Stimulated activated memory B cell treated with anti-CD40 and anti-IgM and Interleukin-4, amounts not matched to agents 10 μg/mL and 1 μg/mL and 100 μg/mL, for 72 hours (primary cell): ENCODE data around the gene ZNF273.
A peak's percentile ranks its signal among the peaks of the same experiment; 100 is the strongest.
"Not testable (repeated sequence)": the region's sequence is repeated elsewhere in the genome, so short reads cannot be mapped to it uniquely, and the experiment has no call there.

Experiments
- ATAC-seq: fragments of 150-1000 bp; cut with Tn5 transposase; 2 replicates; pipeline ENCODE4 v1.10.0; 2021
- H3K27ac Mint-ChIP-seq: one replicate; pipeline ENCODE4 v1.8.0; 2022; ENCODE audit warnings: mild to moderate bottlenecking, mixed read lengths
- H3K27me3 Mint-ChIP-seq: one replicate; pipeline ENCODE4 v1.8.0; 2022; ENCODE audit warnings: mixed read lengths
- H3K36me3 Mint-ChIP-seq: one replicate; pipeline ENCODE4 v1.8.0; 2022; ENCODE audit warnings: mixed read lengths
- H3K4me1 Mint-ChIP-seq: one replicate; pipeline ENCODE4 v1.8.0; 2022; ENCODE audit warnings: mixed read lengths
- H3K4me3 Mint-ChIP-seq: one replicate; pipeline ENCODE4 v1.8.0; 2022; ENCODE audit warnings: mild to moderate bottlenecking, moderate library complexity, mixed read lengths
- H3K9me3 Mint-ChIP-seq: one replicate; pipeline ENCODE4 v1.8.0; 2022; ENCODE audit warnings: mixed read lengths

The ZNF273 gene

GRCh38 chr7:64902806-64903721 is at the start of gene ZNF273:
Gene ZNF273, plus strand, starts transcription at chr7:64903273. Its CDS starts 45 bp downstream, at chr7:64903318.
- H3K9me3 Mint-ChIP-seq: no peaks in the 10 kb centered on the region
- H3K36me3 Mint-ChIP-seq: no peaks in the 10 kb centered on the region
- peaks cover 51% of the 10 kb centered on the region for H3K4me1 Mint-ChIP-seq
- H3K27me3 Mint-ChIP-seq: no peaks in the 10 kb centered on the region
- H3K27ac Mint-ChIP-seq: peak within 1 kb of the TSS; percentile 92
- H3K4me3 Mint-ChIP-seq: peak within 1 kb of the TSS; percentile 94
- peak; percentile 99 for ATAC-seq

GRCh38 chr7:64853679-64854078 is 49.4 kb upstream of the ZNF273 start:
- Mint-ChIP-seq H3K36me3 (peaks cover 5% of the 10 kb centered on the region), H3K4me3 (no peak overlapping the region), H3K9me3 (no peaks in the 10 kb centered on the region), H3K4me1 (no peaks in the 10 kb centered on the region), H3K27ac (no peak overlapping the region), H3K27me3 (no peaks in the 10 kb centered on the region)
- no peak for ATAC-seq

DNA sequence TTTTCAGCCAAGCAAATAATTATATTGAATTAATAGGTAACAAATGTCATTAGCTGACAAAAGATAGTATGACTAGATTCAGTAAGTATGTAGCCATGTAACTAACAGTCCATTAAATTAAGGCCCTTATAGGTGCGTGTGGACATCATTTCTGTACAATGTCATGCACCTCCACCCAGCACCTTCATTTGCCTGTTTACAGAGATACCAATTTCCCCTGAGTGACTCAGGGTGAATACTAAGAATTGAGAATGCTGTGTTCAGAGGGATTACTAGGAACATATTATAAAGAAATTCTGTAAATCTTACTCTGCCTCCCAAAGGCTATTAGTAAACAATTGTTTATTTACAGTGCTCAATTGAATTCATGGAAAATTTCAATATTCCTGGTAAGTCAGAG is 48.1 kb upstream of the ZNF273 start:
- Mint-ChIP-seq H3K4me1 (no peaks in the 10 kb centered on the region), H3K9me3 (no peaks in the 10 kb centered on the region), H3K36me3 (peaks cover 5% of the 10 kb centered on the region), H3K4me3 (no peak overlapping the region), H3K27ac (no peak overlapping the region), H3K27me3 (no peaks in the 10 kb centered on the region)
- ATAC-seq: no peak

GRCh38 chr7:64863021-64863420 is 40.1 kb upstream of the ZNF273 start:
- Mint-ChIP-seq H3K27me3 (no peaks in the 10 kb centered on the region), H3K4me3 (no peak overlapping the region)
- no peak for ATAC-seq

GRCh38 chr7:64863530-64863929 is 39.5 kb upstream of the ZNF273 start:
- ATAC-seq, H3K4me1 Mint-ChIP-seq, H3K4me3 Mint-ChIP-seq, H3K9me3 Mint-ChIP-seq, H3K27ac Mint-ChIP-seq, H3K27me3 Mint-ChIP-seq, H3K36me3 Mint-ChIP-seq: not testable (repeated sequence)

More at GRCh38 chr7:64863021-64863420, 40.1 kb upstream of the ZNF273 start:
- no peaks in the 10 kb centered on the region for H3K9me3 Mint-ChIP-seq
- no peaks in the 10 kb centered on the region for H3K4me1 Mint-ChIP-seq
- H3K36me3 Mint-ChIP-seq: no peaks in the 10 kb centered on the region
- no peak overlapping the region for H3K27ac Mint-ChIP-seq

DNA sequence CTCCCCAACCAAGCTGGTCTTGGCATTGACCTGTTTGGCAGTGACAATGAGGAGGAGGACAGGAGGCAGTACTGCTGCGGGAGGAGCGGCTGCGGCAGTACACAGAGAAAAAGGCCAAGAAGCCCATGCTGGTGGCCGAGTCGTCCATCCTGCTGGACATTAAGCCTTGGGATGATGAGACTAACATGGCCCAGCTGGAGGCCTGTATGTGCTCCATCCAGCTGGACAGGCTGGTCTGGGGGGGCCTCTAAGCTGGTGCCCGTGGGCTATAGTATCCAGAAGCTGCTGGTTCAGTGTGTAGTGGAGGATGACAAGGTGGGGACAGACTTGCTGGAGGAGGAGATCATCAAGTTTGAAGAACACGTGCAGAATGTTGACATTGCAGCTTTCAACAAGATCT is 39.1 kb upstream of the ZNF273 start:
- Mint-ChIP-seq H3K27me3 (no peaks in the 10 kb centered on the region), H3K9me3 (peaks cover 4% of the 10 kb centered on the region), H3K4me1 (no peaks in the 10 kb centered on the region), H3K36me3 (no peaks in the 10 kb centered on the region), H3K27ac (no peak overlapping the region), H3K4me3 (no peak overlapping the region)
- ATAC-seq: no peak

GRCh38 chr7:64867863-64868440 is 35.1 kb upstream of the ZNF273 start:
- H3K4me3 Mint-ChIP-seq: no peak overlapping the region
- H3K9me3 Mint-ChIP-seq: peaks cover 4% of the 10 kb centered on the region
- no peak overlapping the region for H3K27ac Mint-ChIP-seq
- ATAC-seq: no peak
- no peaks in the 10 kb centered on the region for H3K4me1 Mint-ChIP-seq
- H3K27me3 Mint-ChIP-seq: peaks cover 2% of the 10 kb centered on the region
- H3K36me3 Mint-ChIP-seq: no peaks in the 10 kb centered on the region

DNA sequence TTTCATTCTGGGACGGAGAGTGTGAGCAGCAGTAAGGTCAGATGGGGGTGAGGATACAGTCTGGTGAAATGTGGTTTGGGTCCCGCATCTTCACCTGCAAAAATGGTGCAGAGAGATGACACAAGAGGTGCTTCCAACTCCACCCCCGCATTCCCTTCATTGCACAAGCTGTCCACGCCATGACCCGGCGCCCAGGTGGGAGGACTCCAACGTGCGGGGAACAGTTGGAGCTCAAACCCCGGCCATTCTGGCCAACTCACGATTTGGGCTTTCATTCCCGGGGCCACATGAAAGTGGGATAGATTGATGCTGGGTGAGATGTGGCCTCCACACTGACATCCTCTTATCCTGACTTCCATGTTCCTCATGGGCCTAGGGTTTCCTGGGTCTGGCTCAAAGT is 34.6 kb upstream of the ZNF273 start:
- H3K36me3 Mint-ChIP-seq: no peaks in the 10 kb centered on the region
- peaks cover 4% of the 10 kb centered on the region for H3K9me3 Mint-ChIP-seq
- H3K4me1 Mint-ChIP-seq: no peaks in the 10 kb centered on the region
- no peak overlapping the region for H3K27ac Mint-ChIP-seq
- ATAC-seq: no peak
- peaks cover 8% of the 10 kb centered on the region for H3K27me3 Mint-ChIP-seq
- no peak overlapping the region for H3K4me3 Mint-ChIP-seq

DNA sequence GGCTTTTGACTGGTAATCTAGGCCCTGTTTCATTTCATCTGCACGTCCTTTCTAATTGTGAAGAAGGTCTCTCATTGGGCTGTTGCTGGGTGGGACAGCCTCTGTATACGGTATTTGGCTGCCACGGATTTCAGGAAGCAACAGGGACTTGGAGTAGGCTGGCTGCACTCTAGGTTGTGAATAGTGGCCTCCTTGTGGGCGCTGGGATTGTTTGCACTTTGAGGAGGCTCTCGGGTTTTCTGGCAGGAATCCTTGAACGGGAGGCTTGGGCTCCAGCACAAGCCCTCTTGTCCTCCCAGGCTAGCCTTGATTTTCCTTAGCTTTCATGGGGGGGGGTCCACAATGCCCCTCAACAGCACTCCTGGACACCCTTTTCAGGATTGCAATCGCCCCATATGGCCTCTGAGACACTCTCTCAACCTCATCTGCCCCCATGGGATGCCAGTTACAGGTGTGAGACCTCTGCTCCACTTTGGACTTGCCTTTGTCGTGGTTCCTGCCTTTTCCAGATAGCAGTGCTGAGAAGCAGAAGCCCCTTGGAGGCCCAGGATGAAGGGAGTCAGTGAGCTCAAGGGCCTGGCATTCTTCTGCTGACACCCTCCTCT is 33.9 kb upstream of the ZNF273 start:
- peaks cover 4% of the 10 kb centered on the region for H3K9me3 Mint-ChIP-seq
- ATAC-seq: no peak
- H3K27ac Mint-ChIP-seq: no peak overlapping the region
- no peaks in the 10 kb centered on the region for H3K4me1 Mint-ChIP-seq
- peaks cover 14% of the 10 kb centered on the region for H3K27me3 Mint-ChIP-seq
- no peak overlapping the region for H3K4me3 Mint-ChIP-seq
- no peaks in the 10 kb centered on the region for H3K36me3 Mint-ChIP-seq

- Mint-ChIP-seq H3K4me1 (no peaks in the 10 kb centered on the region), H3K36me3 (no peaks in the 10 kb centered on the region), H3K27ac (no peak overlapping the region), H3K4me3 (no peak overlapping the region), H3K27me3 (peaks cover 21% of the 10 kb centered on the region), H3K9me3 (peaks cover 4% of the 10 kb centered on the region)
- ATAC-seq: no peak
Measured at GRCh38 chr7:64869912-64870562, 33.0 kb upstream of the ZNF273 start.

DNA sequence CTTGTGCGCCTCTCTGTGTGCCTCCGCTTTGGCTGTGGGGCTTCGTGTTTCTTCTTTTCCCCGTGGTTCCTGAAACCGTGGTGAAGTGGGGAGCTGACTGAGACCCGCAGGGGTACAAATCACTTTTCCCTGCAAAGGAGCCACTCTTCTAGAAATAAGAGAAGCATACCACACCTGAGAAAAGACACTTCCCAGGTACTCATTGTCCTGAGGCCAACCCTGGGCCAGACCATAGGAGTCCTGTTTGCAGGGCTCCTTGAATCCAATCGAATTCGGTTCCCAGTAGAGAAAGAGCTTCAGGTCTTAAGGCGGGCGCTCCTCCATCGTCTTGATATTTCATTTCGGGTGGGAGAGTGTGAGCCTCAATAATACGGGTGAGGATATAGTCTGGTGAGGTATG is 32.4 kb upstream of the ZNF273 start:
- Mint-ChIP-seq H3K36me3 (no peaks in the 10 kb centered on the region), H3K4me3 (no peak overlapping the region), H3K27me3 (peaks cover 27% of the 10 kb centered on the region), H3K4me1 (no peaks in the 10 kb centered on the region), H3K9me3 (peaks cover 4% of the 10 kb centered on the region), H3K27ac (no peak overlapping the region)
- ATAC-seq: no peak

DNA sequence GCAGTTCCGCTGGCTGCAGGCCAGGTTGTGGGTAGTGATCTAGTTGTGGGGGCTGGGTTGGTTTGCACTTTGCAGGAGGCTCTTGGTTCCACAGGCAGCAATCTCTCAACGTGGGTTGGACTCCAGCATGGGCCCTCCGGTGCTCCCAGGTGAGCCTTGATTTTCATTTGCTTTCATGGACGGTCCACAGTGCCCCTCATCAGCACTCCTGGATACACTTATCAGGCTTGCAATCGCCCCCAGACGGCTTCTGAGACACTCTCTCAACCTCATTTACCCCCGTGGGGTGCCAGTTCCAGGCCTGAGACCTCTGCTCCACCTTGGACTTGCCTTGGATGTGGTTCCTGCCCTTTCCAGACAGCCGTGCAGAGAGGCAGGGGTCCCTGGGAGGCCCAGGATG is 31.3 kb upstream of the ZNF273 start:
- Mint-ChIP-seq H3K36me3 (no peaks in the 10 kb centered on the region), H3K9me3 (peaks cover 4% of the 10 kb centered on the region), H3K4me3 (no peak overlapping the region), H3K4me1 (no peaks in the 10 kb centered on the region), H3K27me3 (peaks cover 34% of the 10 kb centered on the region), H3K27ac (no peak overlapping the region)
- ATAC-seq: no peak

DNA sequence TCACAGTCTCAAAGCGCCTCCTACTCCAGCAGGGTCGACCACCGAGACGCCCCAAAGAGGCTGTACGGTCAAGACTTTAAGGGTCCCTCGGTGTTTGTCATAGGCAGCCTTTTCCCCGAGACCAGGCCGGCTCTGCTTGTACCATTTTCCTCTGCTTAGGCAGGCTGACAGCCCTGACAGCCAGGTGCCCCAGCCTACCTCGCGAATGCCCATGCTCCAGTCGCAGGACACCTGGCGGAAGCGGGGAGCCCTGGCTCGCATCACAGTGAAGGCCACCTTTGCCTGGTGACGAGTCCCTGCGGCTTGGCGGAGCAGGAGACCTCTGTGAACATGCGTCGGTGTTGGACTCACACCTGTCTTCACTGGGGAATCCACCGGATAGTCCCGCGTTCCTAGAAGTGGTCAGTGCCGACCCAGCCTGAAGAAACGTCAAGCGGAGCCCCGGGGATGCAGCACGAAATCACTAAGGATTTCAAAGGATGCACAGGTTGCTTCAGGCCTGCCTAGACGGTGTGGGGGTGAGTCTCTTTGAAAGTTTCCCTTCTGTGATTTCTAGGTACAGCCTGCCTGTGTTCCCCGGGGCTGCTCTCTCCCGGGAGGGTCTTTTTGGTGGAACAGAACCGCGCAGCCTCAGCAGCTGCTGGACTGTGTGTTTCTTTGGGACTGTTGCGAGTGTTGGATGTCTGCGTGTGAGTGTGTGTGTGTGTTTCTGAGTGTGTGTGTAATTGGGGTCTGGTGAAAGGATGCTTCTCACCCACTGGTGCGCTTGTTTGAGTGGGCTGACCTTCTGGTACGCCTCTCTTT is 30.5 kb upstream of the ZNF273 start:
- Mint-ChIP-seq H3K36me3 (no peaks in the 10 kb centered on the region), H3K9me3 (peaks cover 4% of the 10 kb centered on the region), H3K4me1 (peaks cover 6% of the 10 kb centered on the region), H3K27me3 (peaks cover 42% of the 10 kb centered on the region), H3K4me3 (no peak overlapping the region), H3K27ac (no peak overlapping the region)
- ATAC-seq: no peak

- Mint-ChIP-seq H3K27ac (no peak overlapping the region), H3K4me3 (no peak overlapping the region), H3K9me3 (peaks cover 4% of the 10 kb centered on the region), H3K27me3 (peaks cover 48% of the 10 kb centered on the region), H3K4me1 (peaks cover 11% of the 10 kb centered on the region), H3K36me3 (no peaks in the 10 kb centered on the region)
- no peak for ATAC-seq
Measured at GRCh38 chr7:64873155-64873500, 29.9 kb upstream of the ZNF273 start.

- Mint-ChIP-seq H3K9me3 (peaks cover 1% of the 10 kb centered on the region), H3K4me1 (peaks cover 13% of the 10 kb centered on the region), H3K4me3 (no peak overlapping the region), H3K27me3 (peaks cover 52% of the 10 kb centered on the region), H3K36me3 (no peaks in the 10 kb centered on the region), H3K27ac (no peak overlapping the region)
- no peak for ATAC-seq
Measured at GRCh38 chr7:64873517-64873916, 29.6 kb upstream of the ZNF273 start.
